BE2C (cell line): ENCODE measurements around the gene KIF21B.

Experiments
- DNase-seq: peaks from one replicate; pipeline ENCODE4 v3.0.0-alpha.2; 2020
- H3K27me3 ChIP-seq: fragments of 250-450 bp; sonication (Bioruptor Pico); 2 replicates; pipeline ENCODE4 v1.5.1; 2020; ENCODE audit warnings: mild to moderate bottlenecking
- H3K36me3 ChIP-seq: fragments of 250-450 bp; sonication (Bioruptor Pico); 2 replicates; pipeline ENCODE4 v1.5.1; 2020; ENCODE audit warnings: mild to moderate bottlenecking
- H3K4me1 ChIP-seq: fragments of 250-450 bp; sonication (Bioruptor Pico); 2 replicates; pipeline ENCODE4 v1.5.1; 2020
- H3K4me3 ChIP-seq: 2 replicates; pipeline ENCODE4 v1.5.1; 2011; ENCODE audit warnings: low read depth, low read length
- H3K9me3 ChIP-seq: fragments of 250-450 bp; sonication (Bioruptor Pico); 2 replicates; pipeline ENCODE4 v1.5.1; 2020
- TF ChIP-seq, protein P1 (sequence below): IDR thresholded peaks from 2 replicates; pipeline ENCODE4 v1.5.1; 2012; ENCODE audit warnings: mild to moderate bottlenecking, low read depth, low read length

KIF21B gene

DNA sequence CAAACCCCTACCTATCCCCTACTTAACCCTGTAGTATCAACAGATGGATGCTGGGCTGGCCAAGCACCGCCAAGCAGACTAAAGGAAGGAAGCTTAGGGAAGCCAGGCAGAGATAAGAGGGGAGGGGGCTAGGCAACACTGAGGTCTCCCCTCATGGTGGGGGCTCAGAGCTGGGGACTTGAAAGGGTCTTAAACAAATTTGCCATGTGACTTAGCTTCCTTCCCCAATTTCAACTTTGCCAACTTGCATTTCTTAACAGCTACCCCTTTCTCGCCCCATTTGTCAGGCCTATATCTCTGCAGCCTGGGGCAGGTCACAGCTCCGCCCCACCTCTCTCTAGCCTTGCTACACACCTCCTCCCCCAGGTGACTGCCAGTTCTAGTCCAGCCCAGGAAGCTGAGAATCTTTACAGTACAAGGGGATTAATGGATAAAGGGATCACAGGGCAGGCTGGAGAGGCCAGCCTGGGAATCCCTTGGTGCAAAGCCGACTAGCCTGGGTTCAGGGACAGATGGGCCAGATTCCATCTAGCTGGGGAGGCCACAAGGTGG, 3.4 kb downstream of the KIF21B start:
- no peaks in the 10 kb centered on the region for H3K36me3 ChIP-seq
- peaks cover 19% of the 10 kb centered on the region for H3K4me1 ChIP-seq
- TF ChIP-seq, protein P1, sequence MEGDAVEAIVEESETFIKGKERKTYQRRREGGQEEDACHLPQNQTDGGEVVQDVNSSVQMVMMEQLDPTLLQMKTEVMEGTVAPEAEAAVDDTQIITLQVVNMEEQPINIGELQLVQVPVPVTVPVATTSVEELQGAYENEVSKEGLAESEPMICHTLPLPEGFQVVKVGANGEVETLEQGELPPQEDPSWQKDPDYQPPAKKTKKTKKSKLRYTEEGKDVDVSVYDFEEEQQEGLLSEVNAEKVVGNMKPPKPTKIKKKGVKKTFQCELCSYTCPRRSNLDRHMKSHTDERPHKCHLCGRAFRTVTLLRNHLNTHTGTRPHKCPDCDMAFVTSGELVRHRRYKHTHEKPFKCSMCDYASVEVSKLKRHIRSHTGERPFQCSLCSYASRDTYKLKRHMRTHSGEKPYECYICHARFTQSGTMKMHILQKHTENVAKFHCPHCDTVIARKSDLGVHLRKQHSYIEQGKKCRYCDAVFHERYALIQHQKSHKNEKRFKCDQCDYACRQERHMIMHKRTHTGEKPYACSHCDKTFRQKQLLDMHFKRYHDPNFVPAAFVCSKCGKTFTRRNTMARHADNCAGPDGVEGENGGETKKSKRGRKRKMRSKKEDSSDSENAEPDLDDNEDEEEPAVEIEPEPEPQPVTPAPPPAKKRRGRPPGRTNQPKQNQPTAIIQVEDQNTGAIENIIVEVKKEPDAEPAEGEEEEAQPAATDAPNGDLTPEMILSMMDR = no peak
- no peak overlapping the region for H3K4me3 ChIP-seq
- H3K27me3 ChIP-seq = peaks cover 88% of the 10 kb centered on the region
- H3K9me3 ChIP-seq = no peaks in the 10 kb centered on the region
- no peak for DNase-seq

DNA sequence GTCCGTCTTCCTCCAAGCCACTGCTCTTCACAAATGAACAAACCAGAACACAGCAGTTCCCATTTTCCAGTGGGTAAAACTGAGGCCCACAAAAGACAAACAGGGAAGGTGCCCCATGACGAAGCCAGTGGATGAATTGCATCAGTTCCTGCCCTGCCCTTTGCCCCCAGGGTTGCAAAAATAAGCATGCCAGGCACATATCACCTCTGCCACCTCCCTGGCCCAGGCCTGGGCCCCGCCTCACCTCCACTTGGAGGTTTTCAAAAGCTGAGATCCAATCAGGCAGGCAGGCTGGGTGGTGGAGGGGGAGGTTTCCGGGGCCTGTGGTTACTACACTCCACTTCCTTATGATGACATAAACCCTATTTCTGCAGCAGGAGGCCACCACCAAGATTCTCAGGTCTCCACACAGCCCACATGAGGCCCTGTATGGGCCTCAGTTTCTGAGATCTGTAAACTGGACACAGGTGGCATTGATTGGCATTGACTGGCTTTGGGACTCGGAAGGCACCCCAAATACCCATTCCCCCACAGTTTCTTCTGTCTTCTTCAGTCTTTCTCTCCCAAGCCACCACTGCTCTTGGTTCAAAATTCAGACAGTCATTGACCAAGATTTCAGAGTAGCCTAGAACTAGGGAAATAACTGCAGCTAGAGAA, 4.1 kb downstream of the KIF21B start:
- Histone ChIP-seq H3K4me1 (peaks cover 19% of the 10 kb centered on the region), H3K27me3 (peaks cover 88% of the 10 kb centered on the region), H3K36me3 (no peaks in the 10 kb centered on the region), H3K9me3 (no peaks in the 10 kb centered on the region), H3K4me3 (no peak overlapping the region)
- DNase-seq = no peak
- TF ChIP-seq, protein P1 = no peak

DNA sequence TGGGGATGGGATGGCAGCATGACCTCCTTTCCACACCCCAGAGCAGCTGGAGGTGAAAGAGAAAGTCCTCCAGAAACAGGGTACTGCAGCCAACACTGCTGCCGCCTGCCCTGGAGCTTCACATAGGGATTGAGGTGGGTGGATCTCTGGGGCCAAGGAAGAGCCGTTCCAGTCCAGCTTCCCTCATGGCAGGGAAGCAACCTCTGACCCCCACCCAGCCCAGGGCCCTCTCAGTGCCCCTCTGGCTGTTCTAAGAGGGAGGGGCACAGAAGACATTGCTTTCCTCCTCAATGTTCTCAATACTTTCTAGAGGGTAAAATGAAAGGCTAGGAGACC, 5.7 kb downstream of the KIF21B start:
- Histone ChIP-seq H3K27me3 (peaks cover 91% of the 10 kb centered on the region), H3K4me3 (no peak overlapping the region), H3K36me3 (no peaks in the 10 kb centered on the region), H3K9me3 (no peaks in the 10 kb centered on the region), H3K4me1 (peaks cover 19% of the 10 kb centered on the region)
- TF ChIP-seq, protein P1 = no peak
- DNase-seq = no peak

DNA sequence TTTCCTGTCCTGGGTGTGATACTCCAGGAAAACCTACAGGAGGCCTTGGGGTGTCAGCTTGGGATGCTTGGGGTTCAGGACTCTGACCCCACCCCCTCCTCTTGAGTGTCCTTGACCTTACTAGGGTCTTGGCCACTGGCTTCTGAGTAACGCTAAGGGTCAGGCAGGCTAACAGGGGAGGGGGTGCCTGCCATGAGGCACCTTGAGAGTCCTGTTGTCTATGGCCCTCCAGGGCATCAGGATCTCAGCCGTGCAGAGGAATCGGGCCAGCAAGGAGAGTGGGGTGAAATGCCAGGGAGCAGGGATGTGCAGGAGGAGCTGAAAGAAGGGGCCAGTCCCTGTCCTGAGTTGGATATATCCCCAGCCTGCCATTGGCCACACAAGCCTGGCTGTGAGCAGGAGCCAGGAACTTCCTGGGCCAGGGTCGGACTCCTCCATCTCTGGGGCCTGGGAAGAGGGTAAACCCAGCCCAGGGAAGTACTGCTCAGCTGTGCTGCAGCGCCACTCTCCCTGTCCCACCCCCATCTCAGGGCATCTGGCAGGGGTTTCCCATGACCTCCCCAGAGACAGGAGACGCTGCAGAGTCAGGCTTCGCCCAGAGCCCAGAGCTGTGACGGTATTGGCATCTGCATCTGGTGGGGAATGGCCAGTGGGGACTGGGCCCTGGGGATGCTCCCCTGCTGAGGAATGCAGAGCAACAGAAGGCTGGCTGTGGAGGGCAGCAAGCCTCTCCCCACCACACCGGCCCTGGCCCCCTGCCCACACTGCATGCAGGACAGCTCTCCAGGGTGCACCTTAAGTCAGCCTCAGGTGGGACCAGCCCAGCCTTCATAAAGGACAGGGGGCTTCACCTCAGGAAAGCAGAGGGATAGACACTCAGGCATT, 6.3 kb downstream of the KIF21B start:
- Histone ChIP-seq H3K9me3 (no peaks in the 10 kb centered on the region), H3K4me3 (no peak overlapping the region), H3K4me1 (peaks cover 19% of the 10 kb centered on the region), H3K36me3 (no peaks in the 10 kb centered on the region), H3K27me3 (peaks cover 91% of the 10 kb centered on the region)
- TF ChIP-seq, protein P1 = no peak
- peak; percentile 86 for DNase-seq

DNA sequence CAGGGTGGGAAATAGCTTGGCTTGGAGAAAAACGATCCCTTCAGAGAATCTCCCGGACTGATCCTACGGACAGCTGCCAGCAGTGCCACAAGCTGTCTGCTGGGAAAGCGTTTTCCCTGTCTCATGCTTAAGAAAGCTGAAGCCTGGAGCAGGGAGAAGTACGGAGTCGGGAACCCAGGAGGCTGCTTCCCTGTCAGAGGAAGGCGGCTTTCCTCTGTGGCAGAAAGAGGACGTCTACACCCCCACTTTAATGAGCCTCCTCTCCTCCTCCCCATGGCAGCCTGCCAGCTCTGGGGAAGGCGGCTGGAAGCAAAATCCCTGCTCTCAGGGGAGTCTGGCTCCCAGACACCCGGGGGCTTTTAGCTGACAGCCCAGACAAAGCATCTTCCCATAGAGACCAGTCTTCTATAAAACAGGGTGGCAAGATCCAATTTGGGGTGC, 7.3 kb downstream of the KIF21B start:
- Histone ChIP-seq H3K27me3 (peaks cover 90% of the 10 kb centered on the region), H3K4me1 (peaks cover 22% of the 10 kb centered on the region), H3K4me3 (no peak overlapping the region), H3K9me3 (no peaks in the 10 kb centered on the region), H3K36me3 (no peaks in the 10 kb centered on the region)
- DNase-seq = peak; percentile 70
- TF ChIP-seq, protein P1 = no peak
